Subcutaneous adipose tissue (tissue), 4 donors: ENCODE data around the gene NIM1K. TPM values are rescaled to one million over a fixed set of nuclear protein-coding genes. Genes with fewer than 3 reads are reported as not detected.

ENCODE experiments used
- CTCF ChIP-seq: fragments of 450-650 bp; IDR thresholded peaks from one replicate; pipeline ENCODE4 v1.5.1; 2016; ENCODE audit warnings: low read depth, mild to moderate bottlenecking, control low read depth, antibody characterized with exemption, moderate library complexity
- total RNA-seq, 4 donors: library from RNA; depleted of rRNA; stranded (reverse); fragments of >200 nt; gene quantifications; one replicate each; pipeline ENCODE4 v1.1.0, GENCODE V29; 2016

The NIM1K gene
- total RNA-seq, 4 donors from 2014 or later, result 0.17 to 0.44 TPM; not detected in 2

- no peak for TF ChIP-seq CTCF
Observed at GRCh38 chr5:43309637-43310036, 117.6 kb downstream of the NIM1K start.

GRCh38 chr5:43312076-43312661 is 120.1 kb downstream of the NIM1K start:
- TF ChIP-seq CTCF, result no peak

GRCh38 chr5:43312699-43313034 is 120.6 kb downstream of the NIM1K start:
- TF ChIP-seq CTCF, result no peak

- no peak for TF ChIP-seq CTCF
Observed at GRCh38 chr5:43313035-43313853, 121.2 kb downstream of the NIM1K start, which contains the start of gene HMGCS1. Gene HMGCS1, minus strand, starts transcription at chr5:43313412. Its CDS starts 14,447 bp downstream, at chr5:43298965.

- no peak for TF ChIP-seq CTCF
Observed at GRCh38 chr5:43313854-43314457, 121.9 kb downstream of the NIM1K start.

- no peak for TF ChIP-seq CTCF
Observed at GRCh38 chr5:43314724-43315123, 122.7 kb downstream of the NIM1K start.

GRCh38 chr5:43315263-43315662 is 123.2 kb downstream of the NIM1K start:
- no peak for TF ChIP-seq CTCF
